ENCODE results near the gene BEAN1.

DNA sequence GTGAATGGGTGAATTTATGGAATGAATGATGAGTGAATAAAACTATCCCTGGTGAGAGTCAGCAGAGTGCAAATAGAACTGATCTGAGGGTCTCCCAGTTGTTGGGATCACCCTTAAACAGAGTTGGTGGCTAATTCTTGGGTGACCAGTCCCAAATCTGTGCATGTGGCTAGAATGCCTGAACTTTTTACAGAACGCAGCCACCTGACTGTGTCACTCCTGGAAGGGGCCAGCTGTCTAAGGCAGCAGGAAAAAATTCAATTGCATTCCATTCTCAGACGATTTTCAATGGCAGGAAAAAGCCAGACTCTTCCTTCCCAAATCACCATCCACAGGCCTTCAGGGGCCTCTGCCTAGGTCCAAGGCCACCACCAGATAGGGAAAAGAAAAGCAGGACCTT is 43.5 kb downstream of the BEAN1 start:
- TF ChIP-seq, protein P1, sequence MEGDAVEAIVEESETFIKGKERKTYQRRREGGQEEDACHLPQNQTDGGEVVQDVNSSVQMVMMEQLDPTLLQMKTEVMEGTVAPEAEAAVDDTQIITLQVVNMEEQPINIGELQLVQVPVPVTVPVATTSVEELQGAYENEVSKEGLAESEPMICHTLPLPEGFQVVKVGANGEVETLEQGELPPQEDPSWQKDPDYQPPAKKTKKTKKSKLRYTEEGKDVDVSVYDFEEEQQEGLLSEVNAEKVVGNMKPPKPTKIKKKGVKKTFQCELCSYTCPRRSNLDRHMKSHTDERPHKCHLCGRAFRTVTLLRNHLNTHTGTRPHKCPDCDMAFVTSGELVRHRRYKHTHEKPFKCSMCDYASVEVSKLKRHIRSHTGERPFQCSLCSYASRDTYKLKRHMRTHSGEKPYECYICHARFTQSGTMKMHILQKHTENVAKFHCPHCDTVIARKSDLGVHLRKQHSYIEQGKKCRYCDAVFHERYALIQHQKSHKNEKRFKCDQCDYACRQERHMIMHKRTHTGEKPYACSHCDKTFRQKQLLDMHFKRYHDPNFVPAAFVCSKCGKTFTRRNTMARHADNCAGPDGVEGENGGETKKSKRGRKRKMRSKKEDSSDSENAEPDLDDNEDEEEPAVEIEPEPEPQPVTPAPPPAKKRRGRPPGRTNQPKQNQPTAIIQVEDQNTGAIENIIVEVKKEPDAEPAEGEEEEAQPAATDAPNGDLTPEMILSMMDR (IDR thresholded peaks at IDR 0.05): no peak
- no peak for TF ChIP-seq POLR2A (IDR thresholded peaks at IDR 0.05; ENCODE audit: low read depth)
- TF ChIP-seq POLR2AphosphoS5 (IDR thresholded peaks at IDR 0.05): no peak
